GM19023 (cell line): ENCODE data around the gene CCDC57.

Source experiments
- ATAC-seq: cut with Tn5 transposase; IDR thresholded peaks from one replicate; pipeline ENCODE4 v1.9.1; 2021; ENCODE audit warnings: mild to moderate bottlenecking, moderate library complexity; ENCODE audit not compliant: unreplicated experiment

Gene CCDC57

DNA sequence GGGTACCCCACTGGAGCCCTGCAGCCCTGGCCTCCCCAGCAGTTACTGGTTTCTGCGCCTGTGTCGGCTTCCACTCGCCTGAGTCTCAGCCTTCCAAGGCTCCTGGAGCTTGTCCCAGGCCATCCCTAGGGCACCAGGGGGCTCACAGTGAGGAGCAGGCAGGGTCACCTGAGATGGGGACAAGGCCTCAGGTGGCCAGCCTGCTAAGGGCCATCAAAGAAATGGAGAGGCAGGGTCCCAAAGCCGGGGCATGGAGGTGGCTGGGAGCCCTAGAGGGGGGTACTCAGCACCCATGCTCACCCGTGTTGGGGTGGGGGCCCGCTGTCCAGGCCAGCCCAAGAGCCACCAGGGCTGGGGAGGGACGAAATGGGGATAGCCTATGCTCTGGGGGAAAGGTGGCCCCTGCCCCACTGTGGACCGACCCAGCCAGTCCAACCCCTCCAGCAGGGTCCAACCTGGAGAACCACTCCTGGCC is 115.9 kb downstream of the CCDC57 start:
- no peak for ATAC-seq

DNA sequence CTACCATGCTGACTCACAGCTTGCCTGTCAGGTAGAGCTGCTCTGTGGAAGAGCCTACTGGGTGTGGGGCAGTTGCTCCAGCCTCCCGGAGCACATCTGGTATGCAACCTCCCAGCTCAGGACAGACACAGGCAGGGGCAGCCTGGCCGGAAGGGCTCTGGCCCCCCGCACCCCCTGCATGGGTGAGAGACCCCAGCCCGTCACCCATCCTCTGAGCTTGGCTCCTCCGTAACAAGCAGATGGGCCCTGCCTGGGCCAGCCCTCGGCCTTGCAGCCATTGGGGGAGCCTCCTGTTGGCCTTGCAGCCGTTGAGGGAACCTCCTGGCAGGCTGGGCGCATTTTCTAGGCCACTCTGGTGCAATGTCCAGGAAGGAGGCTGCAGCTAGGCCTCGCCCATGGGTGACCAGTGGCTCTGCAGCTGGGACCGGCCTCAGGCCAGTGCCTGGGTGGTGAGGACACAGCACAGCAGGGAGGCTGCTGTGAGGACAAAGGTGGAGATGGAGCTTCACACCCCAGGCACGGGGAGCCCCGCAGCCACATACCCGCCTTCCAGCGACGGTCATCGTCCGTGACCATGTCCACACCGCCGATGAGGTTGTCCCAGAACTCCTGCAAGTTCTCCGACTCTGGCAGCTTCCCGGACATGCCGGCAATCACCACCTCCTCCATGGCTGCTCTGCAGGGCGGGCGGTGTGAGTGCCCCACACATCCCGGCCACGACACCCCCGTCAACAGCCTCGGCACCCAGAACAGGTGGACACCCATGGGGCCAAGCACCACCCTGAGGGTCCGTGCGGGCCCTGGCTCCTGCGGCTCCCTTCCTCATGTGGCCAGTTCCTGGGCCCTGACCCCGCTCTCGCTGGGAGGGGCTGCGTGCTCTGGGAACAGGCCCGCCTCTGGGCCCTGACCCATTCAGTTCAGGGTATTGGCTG is 116.6 kb downstream of the CCDC57 start:
- ATAC-seq, result no peak

DNA sequence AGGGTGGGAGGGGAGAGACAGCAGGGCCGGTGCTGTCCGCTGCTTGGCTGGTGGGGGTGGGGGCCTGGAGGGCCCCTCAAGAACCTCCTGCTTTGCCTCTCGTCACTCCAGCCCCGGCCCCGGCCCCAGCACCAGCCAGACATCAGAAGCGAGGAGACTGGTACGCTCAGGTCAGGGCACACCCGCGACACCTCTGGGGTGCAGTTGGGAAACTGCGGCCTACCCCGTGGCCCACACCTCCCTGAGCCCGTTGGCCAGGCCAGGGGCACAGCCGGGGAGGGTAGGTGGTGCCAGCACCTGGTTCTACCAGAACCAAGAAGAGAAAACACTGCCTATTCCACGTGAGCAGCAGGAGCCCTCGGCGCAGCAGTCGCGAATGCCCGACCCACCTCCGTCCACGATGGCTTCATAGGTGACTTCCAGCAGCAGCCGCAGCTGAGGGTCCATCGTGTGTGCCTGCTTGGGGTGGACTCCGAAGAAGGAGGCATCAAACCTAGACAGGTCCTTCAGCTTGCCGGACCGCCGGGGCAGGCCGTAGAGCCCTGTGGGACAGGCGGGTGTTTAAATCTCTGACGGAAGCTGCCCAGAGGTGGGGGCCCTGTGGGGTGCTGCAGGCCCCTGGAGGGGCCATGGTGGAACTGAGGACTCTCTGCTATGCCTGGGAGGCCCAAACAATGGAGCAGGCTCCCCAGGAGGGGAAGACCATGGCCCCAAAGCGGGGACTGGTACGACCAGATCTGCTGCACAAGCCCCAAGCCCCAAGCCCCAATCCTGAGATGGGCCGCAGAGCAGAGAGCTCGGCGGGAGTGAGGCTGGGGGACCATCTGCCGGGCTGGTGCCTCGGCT is 117.5 kb downstream of the CCDC57 start:
- no peak for ATAC-seq

DNA sequence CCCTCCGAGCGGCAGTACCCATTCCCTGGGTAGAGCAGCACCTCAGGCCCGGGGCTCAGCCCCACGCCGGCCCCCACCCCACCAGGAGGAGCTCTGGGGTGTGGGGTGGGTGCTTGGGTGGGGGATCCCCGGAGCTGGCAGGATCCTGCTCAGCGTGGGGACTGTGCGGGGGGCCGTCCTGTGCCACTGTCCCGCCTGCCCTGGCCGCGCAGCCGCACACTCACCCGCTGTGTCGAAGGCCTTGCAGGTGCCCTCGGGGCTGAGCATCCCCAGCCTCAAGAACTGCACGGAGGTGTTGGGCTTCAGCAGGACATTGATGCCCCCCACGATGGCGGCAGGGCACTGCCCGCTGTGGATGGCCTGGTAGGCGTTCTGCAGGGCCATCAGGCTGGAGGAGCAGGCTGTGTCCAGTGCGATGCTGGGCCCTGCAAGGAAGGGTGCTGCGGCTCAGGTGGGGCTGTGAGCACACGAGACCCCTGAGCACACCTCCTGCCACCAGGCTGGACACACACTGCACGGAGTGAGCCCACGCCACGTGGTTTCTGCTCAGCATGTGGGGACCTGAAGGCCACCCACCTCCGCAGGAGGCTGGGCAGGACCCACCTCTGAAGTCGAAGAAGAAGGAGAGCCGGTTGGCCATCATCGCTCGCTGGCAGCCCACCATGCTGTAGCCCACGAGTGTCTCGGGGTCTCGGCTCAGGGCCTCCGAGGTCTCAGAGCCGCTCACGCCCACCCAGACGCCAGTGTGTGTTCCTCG is 119.5 kb downstream of the CCDC57 start:
- ATAC-seq, result no peak

DNA sequence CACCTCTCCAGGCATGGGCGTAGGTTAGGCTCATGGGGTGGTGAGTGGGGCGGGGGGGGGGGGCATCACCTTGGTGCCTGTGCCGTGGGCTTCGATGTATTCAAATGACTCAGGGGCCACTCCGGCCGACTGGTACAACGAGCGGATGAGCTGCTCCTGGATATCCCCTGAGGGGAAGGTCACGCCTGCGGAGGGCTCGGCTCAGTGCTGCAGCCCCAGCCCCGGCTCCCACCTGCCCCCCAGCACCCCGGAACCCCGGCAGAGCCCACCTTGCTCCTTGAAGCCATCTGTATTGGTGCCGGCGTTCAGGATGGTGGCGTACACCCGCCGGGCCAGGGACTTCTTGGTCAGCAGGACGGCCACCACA is 120.0 kb downstream of the CCDC57 start:
- ATAC-seq, result no peak

DNA sequence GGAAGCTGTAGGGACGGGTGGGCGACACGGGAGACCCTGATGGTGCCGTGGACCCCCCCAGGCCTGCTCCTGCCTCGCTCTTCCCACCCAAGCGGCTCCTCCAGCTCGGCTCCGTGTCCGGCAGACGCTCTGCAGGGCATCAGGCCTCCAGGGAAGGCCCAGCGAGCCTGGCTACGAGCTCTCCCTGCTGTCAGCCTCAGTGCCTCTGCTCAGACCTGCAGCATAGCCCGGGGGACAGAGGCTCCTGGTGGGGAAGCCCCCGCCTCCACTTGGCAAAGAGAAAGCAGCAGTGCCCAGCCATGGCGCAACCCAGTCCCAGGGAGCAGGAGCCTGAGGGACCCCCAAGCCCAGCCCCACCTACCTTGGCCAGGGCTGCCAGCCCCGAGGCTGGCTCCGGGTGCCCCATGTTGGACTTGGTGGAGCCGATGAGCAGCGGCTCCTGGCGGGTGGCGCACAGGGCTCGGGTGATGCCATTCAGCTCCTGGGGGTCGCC is 120.5 kb downstream of the CCDC57 start:
- ATAC-seq, result no peak

DNA sequence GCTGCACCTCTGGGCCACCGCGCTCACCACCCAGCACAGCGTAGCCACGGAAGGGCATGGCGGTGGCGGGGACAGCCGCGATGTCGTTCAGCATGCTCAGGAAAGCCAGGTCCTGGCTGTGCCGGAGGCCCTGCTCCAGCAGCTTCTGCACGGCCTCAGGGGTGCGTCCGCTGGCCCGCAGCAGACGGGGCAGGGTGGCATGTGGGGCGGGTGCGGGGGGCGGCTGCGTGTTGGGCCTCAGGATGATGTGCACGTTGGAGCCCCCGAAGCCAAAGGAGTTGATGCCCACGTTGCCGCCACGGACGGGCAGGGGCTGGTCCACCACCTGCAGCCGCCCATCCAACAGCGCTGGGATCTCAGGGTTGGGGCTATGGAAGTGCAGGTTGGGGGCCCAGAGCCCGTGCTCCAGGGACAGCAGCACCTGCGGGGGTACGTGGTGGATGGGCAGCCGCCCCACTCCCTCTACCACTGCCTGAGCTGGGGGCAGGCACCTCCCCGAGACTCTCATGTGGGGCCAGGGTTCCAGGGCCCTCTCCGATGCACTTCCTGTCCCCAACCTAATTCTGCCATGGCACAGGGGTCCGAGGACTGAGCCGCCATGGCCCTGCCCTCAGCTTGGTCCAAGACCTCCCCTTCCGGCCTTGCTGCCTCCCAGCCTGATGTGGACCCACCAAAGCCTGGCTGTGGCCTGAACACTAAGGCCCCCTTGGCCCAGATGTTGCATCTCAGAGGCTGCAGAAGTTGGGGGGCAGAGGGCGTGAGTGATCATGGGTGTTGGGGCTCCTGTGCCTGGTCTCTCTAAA is 121.2 kb downstream of the CCDC57 start:
- ATAC-seq, result no peak

DNA sequence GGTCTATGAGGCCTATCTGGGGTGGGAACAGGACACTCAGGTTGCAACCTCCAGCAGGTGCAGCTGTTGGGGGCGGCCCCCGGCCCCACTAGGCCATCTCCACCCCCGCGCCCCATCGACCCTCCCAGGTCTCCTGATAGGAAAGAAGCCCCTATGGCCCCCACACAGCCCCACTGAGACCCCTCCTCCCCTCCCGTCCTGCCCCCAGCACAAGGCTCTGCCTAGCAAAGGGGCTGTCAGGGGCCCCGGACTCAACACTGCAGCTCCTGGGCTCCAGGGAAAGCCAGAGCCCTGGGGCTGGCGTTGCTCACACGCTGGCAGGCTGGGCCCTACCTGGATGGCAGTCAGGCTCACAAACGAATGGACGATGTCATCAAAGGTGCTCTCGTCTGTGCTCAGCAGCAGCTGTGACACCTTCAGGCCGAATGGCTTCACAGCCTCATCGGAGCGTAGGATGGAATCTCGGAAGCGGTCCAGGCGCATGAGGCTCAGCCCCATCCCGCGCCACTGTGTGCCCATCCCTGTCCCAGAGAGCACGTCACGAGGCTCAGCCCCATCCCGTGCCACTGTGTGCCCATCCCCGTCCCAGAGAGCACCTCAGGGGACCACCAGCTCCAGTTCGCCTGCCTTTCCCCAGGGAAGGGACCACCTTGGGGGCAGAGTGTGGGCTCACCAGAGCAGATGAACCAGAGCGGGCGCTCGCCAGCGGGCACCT is 121.9 kb downstream of the CCDC57 start:
- no peak for ATAC-seq

DNA sequence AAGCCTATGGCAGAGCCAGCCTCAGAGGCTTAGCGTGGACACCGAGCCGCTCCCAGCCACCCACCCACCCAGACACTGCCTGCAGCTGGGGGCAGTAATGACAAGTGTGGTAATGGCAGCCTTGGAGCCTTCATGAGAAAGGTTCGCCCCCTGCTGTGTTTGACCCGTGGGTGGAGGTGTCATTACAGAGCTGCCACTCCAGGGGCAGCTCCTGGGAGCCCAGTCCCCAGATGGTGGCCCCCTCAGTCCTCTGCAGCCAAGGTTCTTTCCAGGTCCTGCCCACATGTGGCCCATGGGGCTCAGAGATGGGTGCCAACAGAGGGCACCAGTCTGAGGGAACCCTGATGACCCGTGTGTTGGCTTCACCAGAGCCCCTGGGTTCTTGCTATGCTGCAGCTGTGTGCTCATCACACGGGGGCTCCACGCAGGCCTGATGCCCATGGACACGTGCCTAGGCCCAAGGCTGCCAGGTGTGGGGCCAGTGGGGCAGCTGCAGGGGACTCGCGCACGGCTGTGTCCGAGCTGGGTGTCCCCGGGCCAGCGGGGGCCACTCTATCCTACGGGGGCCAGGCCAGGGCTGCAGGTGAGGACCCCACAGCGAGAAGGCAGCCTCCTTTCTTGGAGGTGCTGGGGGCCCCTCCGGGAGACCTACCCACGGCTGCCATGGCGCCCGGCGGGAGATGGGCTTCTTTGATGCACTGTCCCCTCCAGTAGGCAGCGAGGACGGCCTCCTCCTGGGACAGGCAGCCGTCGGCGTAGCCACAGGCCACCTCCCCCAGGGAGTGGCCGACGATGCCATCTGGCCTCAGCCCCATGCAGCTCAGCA is 122.7 kb downstream of the CCDC57 start:
- ATAC-seq, result no peak

DNA sequence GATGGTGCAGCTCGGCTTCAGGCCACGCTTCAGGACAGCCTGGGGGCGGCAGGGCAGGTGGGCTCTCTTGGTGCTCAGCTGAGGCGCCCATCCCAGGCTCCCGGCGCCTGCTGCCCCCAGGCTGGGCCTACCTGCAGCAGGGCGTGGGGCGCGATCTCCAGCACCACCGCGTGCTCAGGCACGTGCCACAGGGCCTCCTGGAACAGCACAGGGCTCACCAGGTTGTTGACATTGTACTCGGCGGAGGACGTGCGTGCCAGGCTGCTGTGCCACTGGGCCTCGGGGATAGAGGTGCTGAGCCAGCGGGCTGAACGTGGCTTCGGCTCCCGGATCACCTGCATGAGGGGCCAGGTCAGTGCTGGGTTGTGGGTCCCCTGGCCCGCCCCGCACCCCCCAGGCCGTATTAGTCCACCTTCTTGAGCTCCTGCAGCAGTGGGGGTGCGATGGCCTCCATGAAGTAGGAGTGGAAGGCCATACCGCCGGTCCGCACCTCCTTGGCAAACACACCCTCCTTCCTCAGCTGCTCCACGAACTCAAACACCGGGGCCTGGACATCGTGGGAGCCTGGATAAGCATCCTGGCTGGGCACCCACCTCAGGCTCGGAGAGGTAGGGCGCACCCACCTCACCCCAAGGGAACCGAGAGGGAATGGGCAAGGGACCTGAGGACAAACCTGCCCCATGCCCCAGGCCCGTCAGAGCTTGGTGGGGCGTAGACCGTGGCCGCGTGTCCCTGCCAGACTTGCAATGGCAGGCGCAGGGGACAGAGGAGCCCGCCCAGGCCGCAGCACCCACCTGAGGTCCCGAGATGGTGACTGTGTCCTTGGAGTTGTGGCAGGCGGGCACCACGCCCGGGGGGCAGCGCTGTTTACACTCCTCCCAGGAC is 123.6 kb downstream of the CCDC57 start:
- ATAC-seq, result no peak

DNA sequence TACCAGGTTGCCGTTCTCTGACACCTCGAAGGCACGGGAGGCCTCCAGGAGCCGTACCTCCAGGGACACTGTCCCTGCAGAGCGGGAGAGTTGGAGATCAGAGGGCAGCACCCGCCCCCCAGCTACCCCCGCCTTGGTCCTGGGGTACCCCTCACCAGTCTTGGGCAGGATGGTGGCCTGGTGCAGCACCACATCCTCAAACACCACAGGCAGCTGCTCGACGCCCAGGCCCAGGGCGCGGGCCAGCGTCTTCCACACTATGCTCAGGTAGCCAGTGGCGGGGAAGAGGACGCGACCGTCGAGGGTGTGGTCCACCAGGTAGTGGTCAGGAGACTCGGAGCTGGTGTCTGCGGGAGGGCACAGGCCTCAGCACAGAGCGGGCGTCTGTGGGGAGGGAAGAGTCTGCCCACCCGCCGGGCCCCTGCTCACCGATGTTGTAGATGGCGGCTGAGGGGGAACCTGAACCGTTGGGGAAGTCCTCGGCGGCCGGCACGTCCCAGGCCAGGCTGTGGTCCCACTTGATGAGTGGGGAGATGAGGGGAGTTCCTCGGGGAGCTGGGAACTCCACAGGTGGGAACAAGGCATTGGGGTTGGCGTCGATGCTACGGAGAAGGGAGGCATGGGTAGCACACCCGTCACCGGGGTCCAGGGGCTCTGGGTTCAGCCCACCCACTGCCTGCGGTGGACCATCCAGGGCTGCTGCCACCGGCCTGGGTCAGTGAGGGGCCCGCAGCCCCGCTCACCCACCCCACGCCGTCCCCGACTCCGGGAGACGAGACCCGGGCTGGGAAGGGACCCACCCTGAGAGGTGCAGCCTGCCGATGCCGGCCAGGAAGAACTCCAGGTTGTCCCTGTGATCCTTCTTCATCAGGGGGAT is 124.4 kb downstream of the CCDC57 start:
- no peak for ATAC-seq

DNA sequence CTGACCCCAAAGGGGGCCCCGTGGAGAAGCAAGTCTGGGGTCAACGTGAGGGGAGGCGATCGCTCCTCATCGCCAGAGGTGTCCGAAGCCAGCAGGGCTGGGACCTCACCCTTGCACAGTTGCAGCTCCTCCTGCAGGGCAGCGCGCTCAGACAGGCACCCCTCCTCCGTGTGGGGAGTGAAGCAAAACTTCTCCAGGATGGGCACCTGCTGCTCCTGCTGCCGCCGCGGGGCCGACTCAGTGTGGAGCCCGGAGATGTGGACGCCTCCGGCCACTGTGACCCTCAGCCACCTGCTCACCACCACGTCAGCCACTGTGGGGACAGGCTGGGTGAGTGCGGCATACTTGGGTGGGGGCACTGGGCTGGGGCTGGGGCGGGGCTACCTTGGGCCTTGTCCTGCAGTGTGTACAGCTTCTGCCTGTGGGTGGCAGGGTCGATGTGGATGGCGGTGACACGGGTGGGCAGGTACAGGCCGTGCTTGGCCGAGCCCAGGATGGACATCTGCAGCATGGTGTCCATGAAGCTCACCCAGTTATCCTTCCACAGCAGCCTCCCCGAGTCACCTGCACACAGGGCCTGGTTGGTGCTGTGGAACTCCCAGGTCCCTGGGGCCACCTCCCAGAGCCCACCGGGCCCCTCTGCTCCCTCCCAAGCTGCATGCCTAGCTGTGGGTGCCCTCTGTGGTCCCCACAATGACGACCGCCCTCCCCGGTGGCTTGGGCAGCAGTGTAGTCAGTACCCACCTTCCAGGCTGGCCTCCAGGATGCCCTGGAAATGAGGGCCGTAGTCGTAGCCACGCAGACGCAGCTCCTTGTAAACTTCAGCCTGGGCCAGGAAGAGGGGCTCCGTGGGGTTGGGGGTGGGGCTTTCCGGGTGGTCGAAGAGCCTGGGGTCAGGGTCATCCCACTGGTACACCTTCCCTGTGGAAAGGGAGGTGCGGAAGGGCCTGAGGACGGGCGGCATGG is 125.4 kb downstream of the CCDC57 start:
- ATAC-seq, result no peak

DNA sequence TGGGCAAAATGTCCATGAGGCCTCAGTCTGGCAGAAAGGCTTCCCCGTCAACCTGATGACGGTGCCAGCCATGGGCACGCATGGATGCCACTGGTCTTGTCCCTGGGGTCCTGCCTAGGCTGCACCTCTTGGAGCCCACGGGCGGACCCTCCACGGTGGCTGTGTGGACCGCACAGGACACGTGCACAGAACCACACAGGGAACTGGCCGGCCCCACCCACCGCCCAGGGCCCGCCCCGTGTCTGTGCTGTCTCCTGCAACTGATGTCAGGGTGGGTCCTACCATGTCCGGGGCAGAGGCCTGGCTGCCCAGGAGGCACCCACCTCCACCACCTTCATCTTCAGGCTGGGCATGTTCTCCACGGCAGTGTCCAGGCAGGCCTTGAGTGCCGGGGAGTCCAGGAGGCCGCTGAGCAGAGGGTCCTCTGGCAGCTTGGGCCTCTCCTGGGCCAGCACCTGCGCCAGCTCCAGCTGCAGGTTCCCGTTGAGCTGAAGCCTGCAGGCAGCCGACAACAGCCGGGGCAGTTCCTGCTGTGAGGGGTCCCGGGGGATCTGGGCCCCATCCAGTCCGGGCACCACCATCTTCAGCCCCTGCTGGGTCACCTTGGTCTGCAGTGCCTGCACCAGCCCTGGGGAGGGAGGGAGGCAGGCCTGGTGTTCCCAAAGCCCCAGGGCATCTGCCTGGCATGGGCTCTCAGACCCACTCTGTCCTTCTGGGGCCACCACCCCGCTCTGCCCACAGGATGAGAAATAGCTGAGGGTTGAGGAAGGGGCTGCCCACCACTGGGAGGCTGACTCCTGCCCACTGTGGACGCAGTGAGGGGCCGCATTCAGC is 126.5 kb downstream of the CCDC57 start:
- no peak for ATAC-seq

DNA sequence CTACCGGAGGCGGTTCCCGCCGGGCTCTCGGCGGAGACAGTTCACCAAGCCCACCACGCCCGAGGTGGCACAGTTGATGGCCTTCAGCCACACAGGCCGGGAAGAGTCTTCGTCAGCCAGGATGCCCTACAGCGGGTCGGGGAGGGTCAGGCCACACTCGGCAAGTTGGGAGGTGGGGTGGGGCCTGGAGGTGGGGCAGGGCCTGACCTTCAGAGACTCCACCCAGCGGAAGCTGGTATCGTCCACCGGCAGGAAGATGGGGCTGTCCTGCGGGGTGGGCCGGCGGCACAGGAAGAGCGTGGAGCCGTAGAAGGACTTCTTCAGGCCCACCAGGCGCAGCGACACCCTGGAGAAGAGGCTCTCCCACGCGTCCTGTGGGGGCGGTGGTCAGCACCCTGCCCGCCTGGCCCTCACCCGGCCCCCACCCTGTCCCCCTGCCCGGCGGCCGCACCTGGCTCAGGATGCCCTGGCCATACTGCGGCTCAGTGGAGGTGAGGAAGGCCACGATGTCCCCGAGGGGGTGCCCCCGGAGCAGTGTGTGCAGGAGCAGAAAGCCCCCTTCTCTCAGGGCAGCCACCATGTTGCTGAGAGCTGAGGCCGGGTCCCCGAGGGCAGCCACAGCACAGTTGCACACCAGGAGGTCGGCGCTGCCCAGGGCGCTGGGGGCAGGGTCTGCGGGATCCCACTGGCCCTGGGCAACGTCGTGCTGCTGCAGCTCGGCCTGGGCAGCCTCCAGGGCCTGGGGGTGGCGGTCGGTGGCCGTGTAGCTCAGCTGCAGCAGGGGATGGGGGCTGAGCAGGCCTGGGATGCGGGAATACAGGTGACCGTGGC is 127.4 kb downstream of the CCDC57 start:
- no peak for ATAC-seq
